ENCODE results near the gene ZMYND10. TPM values are rescaled to one million over a fixed set of nuclear protein-coding genes. Genes with fewer than 3 reads are reported as not detected.
A peak's percentile ranks its signal among the peaks of the same experiment; 100 is the strongest.

The ZMYND10 gene
- polyA plus RNA-seq, 1 of the 3 experiments (the other 2 are of a cell fraction) = 0.95 TPM

DNA sequence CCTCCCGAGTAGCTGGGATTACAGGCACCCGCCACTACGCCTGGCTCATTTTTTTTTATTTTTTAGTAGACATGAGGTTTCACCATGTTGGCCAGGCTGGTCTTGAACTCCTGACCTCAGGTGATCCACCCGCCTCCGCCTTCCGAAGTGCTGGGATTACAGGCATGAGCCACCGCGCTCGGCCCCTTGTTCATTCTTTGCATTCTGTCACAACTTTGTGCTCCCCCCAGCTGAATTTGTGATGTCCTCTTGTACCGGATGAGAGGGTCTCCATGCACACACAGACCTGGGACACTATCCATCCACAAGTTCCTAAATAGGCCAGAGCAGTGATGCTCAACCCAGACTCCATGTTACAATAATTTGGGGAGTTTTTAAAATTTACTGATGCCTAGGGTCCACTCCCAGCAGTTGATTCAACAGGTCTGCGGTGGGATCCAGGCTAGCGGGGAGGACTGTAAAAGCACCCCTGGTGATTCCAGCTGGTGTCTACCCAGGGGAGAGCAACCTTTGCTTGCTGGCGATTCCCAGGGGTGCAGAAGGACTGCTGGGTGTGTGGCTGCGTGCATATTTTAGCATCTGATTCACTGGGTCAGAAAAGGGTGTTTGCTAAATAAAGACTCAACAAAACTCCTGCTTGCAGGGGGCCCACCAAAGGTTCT, 5.9 kb downstream of the ZMYND10 start:
- DNase-seq = no peak
- no peak overlapping the region for H3K4me2 ChIP-seq
- POLR2A ChIA-PET = interaction anchor here (3.6 kb wide), 1 partner anchor 12 kb away, joined by 38 read pairs; the partner anchor contains the start of gene TUSC2
- H3K27ac ChIP-seq (ENCODE audit: low read depth in 2 of 2, low read length in 1 of 2) = no peak overlapping the region
- no peak for TF ChIP-seq FOXJ3 (CRISPR knock-in tag; IDR thresholded peaks at IDR 0.05)
- TF ChIP-seq, protein P1, sequence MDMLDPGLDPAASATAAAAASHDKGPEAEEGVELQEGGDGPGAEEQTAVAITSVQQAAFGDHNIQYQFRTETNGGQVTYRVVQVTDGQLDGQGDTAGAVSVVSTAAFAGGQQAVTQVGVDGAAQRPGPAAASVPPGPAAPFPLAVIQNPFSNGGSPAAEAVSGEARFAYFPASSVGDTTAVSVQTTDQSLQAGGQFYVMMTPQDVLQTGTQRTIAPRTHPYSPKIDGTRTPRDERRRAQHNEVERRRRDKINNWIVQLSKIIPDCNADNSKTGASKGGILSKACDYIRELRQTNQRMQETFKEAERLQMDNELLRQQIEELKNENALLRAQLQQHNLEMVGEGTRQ (IDR thresholded peaks at IDR 0.05; ENCODE audit: borderline replicate concordance, low read depth, low read length) = no peak
- TF ChIP-seq, protein P2, sequence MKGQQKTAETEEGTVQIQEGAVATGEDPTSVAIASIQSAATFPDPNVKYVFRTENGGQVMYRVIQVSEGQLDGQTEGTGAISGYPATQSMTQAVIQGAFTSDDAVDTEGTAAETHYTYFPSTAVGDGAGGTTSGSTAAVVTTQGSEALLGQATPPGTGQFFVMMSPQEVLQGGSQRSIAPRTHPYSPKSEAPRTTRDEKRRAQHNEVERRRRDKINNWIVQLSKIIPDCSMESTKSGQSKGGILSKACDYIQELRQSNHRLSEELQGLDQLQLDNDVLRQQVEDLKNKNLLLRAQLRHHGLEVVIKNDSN (IDR thresholded peaks at IDR 0.05; ENCODE audit: borderline replicate concordance, low read depth) = no peak
- TF ChIP-seq, protein P3, sequence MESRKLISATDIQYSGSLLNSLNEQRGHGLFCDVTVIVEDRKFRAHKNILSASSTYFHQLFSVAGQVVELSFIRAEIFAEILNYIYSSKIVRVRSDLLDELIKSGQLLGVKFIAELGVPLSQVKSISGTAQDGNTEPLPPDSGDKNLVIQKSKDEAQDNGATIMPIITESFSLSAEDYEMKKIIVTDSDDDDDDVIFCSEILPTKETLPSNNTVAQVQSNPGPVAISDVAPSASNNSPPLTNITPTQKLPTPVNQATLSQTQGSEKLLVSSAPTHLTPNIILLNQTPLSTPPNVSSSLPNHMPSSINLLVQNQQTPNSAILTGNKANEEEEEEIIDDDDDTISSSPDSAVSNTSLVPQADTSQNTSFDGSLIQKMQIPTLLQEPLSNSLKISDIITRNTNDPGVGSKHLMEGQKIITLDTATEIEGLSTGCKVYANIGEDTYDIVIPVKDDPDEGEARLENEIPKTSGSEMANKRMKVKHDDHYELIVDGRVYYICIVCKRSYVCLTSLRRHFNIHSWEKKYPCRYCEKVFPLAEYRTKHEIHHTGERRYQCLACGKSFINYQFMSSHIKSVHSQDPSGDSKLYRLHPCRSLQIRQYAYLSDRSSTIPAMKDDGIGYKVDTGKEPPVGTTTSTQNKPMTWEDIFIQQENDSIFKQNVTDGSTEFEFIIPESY (IDR thresholded peaks at IDR 0.05; ENCODE audit: borderline replicate concordance, low read depth) = no peak
- no peak for TF ChIP-seq FOXM1 (IDR thresholded peaks at IDR 0.05; ENCODE audit: low read depth)
- CTCF ChIA-PET = interaction anchor here (0.9 to 6.8 kb wide), 3 partner anchors 9 to 212 kb away, joined by 3 to 40 read pairs (median 3); partner anchors contain the start of genes CYB561D2 and NPRL2
- H3K36me3 ChIP-seq (replicated peaks in 1 of 2; ENCODE audit: control insufficient read depth in 1 of 2, insufficient read depth in 2 of 2, low read length in 1 of 2) = no peaks in the 10 kb centered on the region
- 95% methylated on average over 11 of the region's 14 CpGs for WGBS (ENCODE audit: low lambda C conversion rate)
- H3K9ac ChIP-seq = no peak overlapping the region
- H3K79me2 ChIP-seq (ENCODE audit: insufficient read depth) = peaks cover 34% of the 10 kb centered on the region
- peaks cover 3% of the 10 kb centered on the region; the same call in 1 of the 2 replicates for H4K20me1 ChIP-seq (ENCODE audit: insufficient read depth)
- peaks cover 10 to 24% of the 10 kb centered on the region in 2 experiments for H3K4me1 ChIP-seq (ENCODE audit: control insufficient read depth in 1 of 2, insufficient read depth in 2 of 2, low read depth in 1 of 2, low read length in 1 of 2)
- no peak overlapping the region for H2AFZ ChIP-seq (ENCODE audit: low read depth)
- H3K9me2 ChIP-seq = no peaks in the 10 kb centered on the region
- H3K9me3 ChIP-seq = no peaks in the 10 kb centered on the region
- no peaks in the 10 kb centered on the region for H3F3A ChIP-seq (replicated peaks; ENCODE audit: insufficient read depth)
- no peaks in the 10 kb centered on the region for H3K27me3 ChIP-seq (ENCODE audit: insufficient read depth)
- no peak overlapping the region for H3K4me3 ChIP-seq (ENCODE audit: low read depth in 2 of 2, low read length in 1 of 2)

GRCh38 chr3:50338965-50339364, 6.6 kb downstream of the ZMYND10 start:
- WGBS (ENCODE audit: low lambda C conversion rate) = 94% methylated on average over 5 of the region's 5 CpGs
- Histone ChIP-seq H3K4me2 (no peak overlapping the region), H3K79me2 (ENCODE audit: insufficient read depth) (peaks cover 41% of the 10 kb centered on the region), H3K9me3 (no peaks in the 10 kb centered on the region), H2AFZ (ENCODE audit: low read depth) (no peak overlapping the region), H3K4me1 (ENCODE audit: control insufficient read depth in 1 of 2, insufficient read depth in 2 of 2, low read depth in 1 of 2, low read length in 1 of 2) (peaks cover 10 to 30% of the 10 kb centered on the region in 2 experiments), H4K20me1 (ENCODE audit: insufficient read depth) (peaks cover 10% of the 10 kb centered on the region; the same call in 1 of the 2 replicates), H3K36me3 (replicated peaks in 1 of 2; ENCODE audit: control insufficient read depth in 1 of 2, insufficient read depth in 2 of 2, low read length in 1 of 2) (no peaks in the 10 kb centered on the region), H3K4me3 (ENCODE audit: low read depth in 2 of 2, low read length in 1 of 2) (no peak overlapping the region), H3K9me2 (no peaks in the 10 kb centered on the region), H3F3A (replicated peaks; ENCODE audit: insufficient read depth) (peaks cover 3% of the 10 kb centered on the region), H3K27me3 (ENCODE audit: insufficient read depth) (no peaks in the 10 kb centered on the region), H3K9ac (no peak overlapping the region), H3K27ac (ENCODE audit: low read depth in 2 of 2, low read length in 1 of 2) (peak overlapping the region in 1 of 2 experiments; percentile 98; a peak in 2 of 4 replicates)
- ChIA-PET CTCF (interaction anchor here (1.0 to 6.8 kb wide), 5 partner anchors 10 to 213 kb away, joined by 3 to 40 read pairs (median 4); partner anchors contain the start of genes CYB561D2 and NPRL2), POLR2A (interaction anchor here (2.2 to 3.6 kb wide), 2 partner anchors 11 to 40 kb away, joined by 6 to 38 read pairs; partner anchors contain the start of genes HYAL3, NAA80 and TUSC2)
- DNase-seq = no peak
- TF ChIP-seq REST (IDR thresholded peaks at IDR 0.05; ENCODE audit: low read depth, low read length) (no peak), FOSL2 (IDR thresholded peaks at IDR 0.05; ENCODE audit: borderline replicate concordance, low read depth) (no peak), CHD2 (IDR thresholded peaks at IDR 0.05; ENCODE audit: low read length, partially characterized antibody) (no peak), SIN3A (IDR thresholded peaks at IDR 0.05; ENCODE audit: borderline replicate concordance, low read depth, low read length) (no peak), ELF1 (IDR thresholded peaks at IDR 0.05) (no peak), FOXJ3 (CRISPR knock-in tag; IDR thresholded peaks at IDR 0.05) (no peak), RXRA (IDR thresholded peaks at IDR 0.05; ENCODE audit: borderline replicate concordance, low read depth) (no peak), TEAD4 (IDR thresholded peaks at IDR 0.05; ENCODE audit: borderline replicate concordance, insufficient read depth) (no peak), TAF1 (IDR thresholded peaks at IDR 0.05; ENCODE audit: borderline replicate concordance, low read depth, low read length) (no peak), EP300 (IDR thresholded peaks at IDR 0.05; ENCODE audit: borderline replicate concordance in 1 of 2, low read depth in 1 of 2, low read length in 1 of 2) (no peak), NRF1 (IDR thresholded peaks at IDR 0.05; ENCODE audit: low read depth, low read length) (no peak)
- TF ChIP-seq, protein P2 (IDR thresholded peaks at IDR 0.05; ENCODE audit: borderline replicate concordance, low read depth) = no peak
- TF ChIP-seq, protein P4, sequence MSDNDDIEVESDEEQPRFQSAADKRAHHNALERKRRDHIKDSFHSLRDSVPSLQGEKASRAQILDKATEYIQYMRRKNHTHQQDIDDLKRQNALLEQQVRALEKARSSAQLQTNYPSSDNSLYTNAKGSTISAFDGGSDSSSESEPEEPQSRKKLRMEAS (IDR thresholded peaks at IDR 0.05; ENCODE audit: low read depth) = no peak

Data from SK-N-SH (cell line).